GM15510 (cell line): ENCODE measurements around the gene CCL7.

Experiments used
- POLR2A ChIP-seq: IDR thresholded peaks from 3 replicates; pipeline ENCODE4 v1.6.1; 2011; ENCODE audit warnings: borderline replicate concordance; ENCODE audit not compliant: insufficient read length; ENCODE audit errors: extremely low read depth

CCL7 gene

GRCh38 chr17:34269969-34270368, at the start of gene CCL7:
Gene CCL7, plus strand, starts transcription at chr17:34270221. Its CDS starts 70 bp downstream, at chr17:34270291.
- TF ChIP-seq POLR2A: no peak

DNA sequence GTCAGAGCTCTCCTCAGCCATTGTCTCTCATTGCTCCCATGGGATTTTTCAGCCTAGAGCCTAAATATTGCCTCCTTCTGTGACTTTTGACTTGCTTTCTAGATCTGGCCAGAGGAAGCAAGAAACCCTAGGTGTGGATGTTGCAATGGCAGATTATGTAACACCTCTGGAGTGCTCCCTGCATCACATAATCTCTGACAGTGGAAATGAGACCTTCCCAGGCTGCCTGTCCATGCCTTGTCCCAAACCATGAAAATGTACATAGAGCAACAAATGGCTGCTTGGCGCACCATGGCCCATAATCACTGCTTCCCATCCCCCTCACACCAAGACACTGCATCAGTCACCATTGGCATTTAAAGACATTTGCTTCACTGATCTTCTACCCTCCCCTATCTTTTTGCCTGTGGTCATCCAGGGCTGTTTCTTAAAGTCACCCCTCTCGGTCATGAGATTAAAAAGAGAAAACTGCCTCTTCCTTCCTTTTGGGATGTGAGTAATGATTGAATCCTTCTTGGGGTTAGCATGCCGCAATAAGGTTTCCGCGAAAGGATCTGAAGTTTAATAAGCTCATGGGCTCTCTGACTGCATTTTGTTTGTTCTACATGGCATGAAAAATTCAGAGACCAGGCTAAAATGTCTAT, 49.1 kb upstream of the CCL7 start:
- no peak for TF ChIP-seq POLR2A

DNA sequence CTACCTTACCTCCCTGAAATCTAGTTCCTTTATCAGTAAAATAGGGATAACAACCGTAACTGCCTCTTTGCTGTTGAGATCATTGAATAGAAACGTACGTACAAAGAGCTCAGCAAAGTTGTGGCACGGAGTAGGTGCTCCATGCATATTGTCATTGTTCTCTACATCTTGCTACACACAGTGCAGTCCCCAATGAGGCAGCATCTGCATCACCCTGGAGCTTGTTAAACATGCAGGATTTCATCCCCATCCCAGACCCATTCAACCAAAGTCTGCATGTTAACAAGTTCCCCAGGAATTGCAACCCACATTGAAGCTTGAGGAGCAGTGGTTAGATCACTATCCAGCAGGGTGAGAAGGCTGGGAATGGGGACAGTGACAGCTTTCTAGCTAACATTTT, 48.6 kb upstream of the CCL7 start:
- TF ChIP-seq POLR2A: no peak

- no peak for TF ChIP-seq POLR2A
Measured at GRCh38 chr17:34222722-34223497, 47.1 kb upstream of the CCL7 start.

GRCh38 chr17:34225046-34225445, 45.0 kb upstream of the CCL7 start:
- TF ChIP-seq POLR2A: no peak

- TF ChIP-seq POLR2A: no peak
Measured at GRCh38 chr17:34226011-34226743, 43.8 kb upstream of the CCL7 start.

GRCh38 chr17:34226744-34227034, 43.3 kb upstream of the CCL7 start:
- TF ChIP-seq POLR2A: no peak

DNA sequence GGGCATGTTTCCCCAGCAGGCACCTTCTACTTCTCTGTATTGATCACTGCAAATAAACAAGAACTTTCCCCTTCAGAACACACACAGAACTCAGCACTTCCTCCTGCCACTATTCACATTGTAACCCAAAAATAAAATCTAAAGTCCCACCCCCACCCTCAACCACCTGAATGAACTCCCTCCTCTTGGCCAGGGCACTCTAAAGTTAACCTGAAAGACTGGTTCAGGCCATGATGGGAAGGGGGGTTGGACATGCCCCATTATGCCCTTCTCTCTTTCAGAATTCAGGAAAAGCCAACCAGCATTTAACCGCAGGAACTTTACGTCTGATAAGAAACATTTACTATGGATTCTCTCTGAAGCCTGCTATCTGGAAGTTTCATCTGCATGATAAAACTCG, 42.3 kb upstream of the CCL7 start:
- TF ChIP-seq POLR2A: no peak

DNA sequence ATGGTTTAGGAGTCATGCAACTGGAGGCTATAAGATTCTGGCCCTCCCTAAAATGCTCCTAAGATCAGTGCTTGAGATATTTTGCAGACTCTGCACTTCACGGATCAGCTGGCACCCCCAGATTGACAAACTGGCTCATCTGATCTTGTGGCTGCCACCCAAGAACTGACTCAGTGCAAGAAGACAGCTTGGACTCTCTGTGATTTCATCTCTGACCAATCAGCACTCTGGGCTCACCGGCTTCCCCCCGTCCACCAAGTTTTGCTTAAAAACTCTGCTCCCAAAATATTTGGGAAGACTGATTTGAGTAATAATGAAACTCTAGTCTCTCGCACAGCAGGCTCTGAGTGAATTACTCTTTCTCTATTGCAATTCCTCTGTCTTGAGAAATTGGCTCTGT, 41.2 kb upstream of the CCL7 start:
- no peak for TF ChIP-seq POLR2A

- no peak for TF ChIP-seq POLR2A
Measured at GRCh38 chr17:34230342-34230741, 39.7 kb upstream of the CCL7 start.

DNA sequence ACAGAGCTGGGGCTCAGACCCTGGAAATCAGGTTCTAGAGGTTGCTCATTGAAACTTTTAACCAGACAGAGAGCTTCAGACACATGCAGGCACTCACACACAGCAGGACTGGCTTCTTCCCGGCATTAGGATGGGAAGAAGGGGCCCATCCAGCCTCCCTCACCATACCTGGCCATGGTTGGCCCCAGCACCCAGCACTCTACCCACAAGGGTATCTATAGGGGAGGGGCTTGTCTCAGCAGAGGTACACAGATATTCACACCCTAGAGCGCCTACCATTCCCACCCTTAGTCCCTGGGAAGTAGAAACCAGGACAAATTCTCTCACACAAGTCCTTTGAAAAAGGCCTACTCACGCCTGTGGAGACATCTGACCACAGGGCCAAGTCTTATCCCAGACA, 35.4 kb upstream of the CCL7 start:
- no peak for TF ChIP-seq POLR2A

GRCh38 chr17:34235389-34236028, 34.5 kb upstream of the CCL7 start:
- no peak for TF ChIP-seq POLR2A

GRCh38 chr17:34236281-34236892, 33.6 kb upstream of the CCL7 start:
- TF ChIP-seq POLR2A: no peak

- no peak for TF ChIP-seq POLR2A
Measured at GRCh38 chr17:34237458-34237857, 32.6 kb upstream of the CCL7 start.

GRCh38 chr17:34241062-34241461, 29.0 kb upstream of the CCL7 start:
- TF ChIP-seq POLR2A: no peak

DNA sequence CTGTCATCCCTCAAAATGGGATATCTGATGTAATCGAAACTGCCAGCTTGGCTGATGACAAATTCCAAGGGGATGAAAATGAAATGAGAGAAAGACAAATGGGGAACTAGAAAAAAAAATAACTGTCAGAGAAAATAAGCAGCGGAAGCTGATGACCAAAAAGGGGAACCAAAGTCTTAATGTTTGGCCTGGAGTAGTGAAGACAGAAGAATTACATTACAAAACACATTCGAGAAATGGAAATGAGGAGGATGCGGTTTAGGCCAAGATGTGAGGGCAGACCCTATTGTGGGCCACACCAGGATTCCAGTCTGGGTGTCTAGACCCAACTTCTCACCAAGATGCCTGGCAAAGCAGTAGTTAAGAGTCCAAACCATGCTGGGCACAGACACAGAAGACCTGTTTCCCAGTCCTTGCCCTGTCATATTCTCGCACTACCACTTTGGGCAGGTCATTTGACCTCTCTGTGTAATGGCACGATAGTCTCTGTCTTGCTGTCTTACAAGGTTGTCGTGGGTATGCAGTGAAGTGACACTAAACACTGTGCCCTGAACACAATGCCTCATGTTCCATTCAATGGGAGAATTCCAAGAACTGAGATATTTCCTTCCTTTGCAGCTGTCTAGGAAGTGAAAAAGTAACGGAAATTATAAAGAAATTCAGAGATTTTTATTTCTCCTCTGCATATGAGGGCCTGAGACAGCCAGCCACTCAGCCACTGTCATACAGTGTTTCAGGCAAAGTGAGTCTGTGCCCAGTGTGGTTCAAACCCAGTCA, 27.2 kb upstream of the CCL7 start:
- TF ChIP-seq POLR2A: no peak
